HEK293 (cell line): ENCODE measurements around the gene ZSCAN30.
A peak's percentile ranks its signal among the peaks of the same experiment; 100 is the strongest.

Experiments used
- CTCF ChIA-PET: fragments of 350-600 bp; formaldehyde crosslinking; extraction: SDS; loops from one replicate; lab custom pipeline; 2021; ENCODE audit warnings: antibody characterized with exemption; lab: Yijun Ruan, JAX
- POLR2A ChIA-PET: fragments of 300-600 bp; formaldehyde crosslinking; extraction: SDS; loops from one replicate; lab custom pipeline; 2020; ENCODE audit warnings: antibody characterized with exemption, inconsistent platforms; lab: Yijun Ruan, JAX
- H3K27ac ChIP-seq: fragments of 200-500 bp; sonication (Bioruptor generic); 2 replicates; pipeline ENCODE4 v1.5.1; 2014; ENCODE audit warnings: low read depth, low read length, control low read depth, inconsistent platforms; ENCODE audit errors: extremely low read depth
- H3K36me3 ChIP-seq, 2 experiments: fragments of 200-500 bp in 1 of 2; sonication (Bioruptor generic) in 1 of 2; 1 replicate in 1 of 2; 2 replicates in 1 of 2; pipeline ENCODE4 v1.5.1; 2014 to 2017; ENCODE audit warnings: inconsistent platforms in 2 of 2, low read length in 2 of 2; ENCODE audit not compliant: control insufficient read depth in 2 of 2, insufficient read depth in 1 of 2
- H3K4me1 ChIP-seq: fragments of 200-500 bp; sonication (Bioruptor generic); 2 replicates; pipeline ENCODE4 v1.5.1; 2014; ENCODE audit warnings: mild to moderate bottlenecking, low read length, inconsistent platforms; ENCODE audit not compliant: control insufficient read depth, insufficient read depth
- H3K4me3 ChIP-seq: 2 replicates; pipeline ENCODE4 v1.5.1; 2011; ENCODE audit warnings: low read depth, mild to moderate bottlenecking, control low read depth, low read length, moderate library complexity
- H3K9me3 ChIP-seq: fragments of 200-500 bp; sonication (Bioruptor generic); 2 replicates; pipeline ENCODE4 v1.5.1; 2014; ENCODE audit warnings: low read depth, low read length, inconsistent platforms; ENCODE audit not compliant: control insufficient read depth, insufficient read depth
- HIC1 ChIP-seq: fragments of 450-650 bp; formaldehyde crosslinking; IDR thresholded peaks from 2 replicates; pipeline ENCODE4 v1.5.1; 2016; ENCODE audit warnings: missing biosample characterization, missing genetic modification characterization
- PRDM1 ChIP-seq: fragments of 450-650 bp; formaldehyde crosslinking; IDR thresholded peaks from 2 replicates; pipeline ENCODE4; 2016; ENCODE audit warnings: missing biosample characterization, missing genetic modification characterization
- REST ChIP-seq: fragments of 450-650 bp; formaldehyde crosslinking; IDR thresholded peaks from 2 replicates; pipeline ENCODE4 v1.5.1; 2016; ENCODE audit warnings: missing biosample characterization, missing genetic modification characterization
- SP3 ChIP-seq: fragments of 450-650 bp; formaldehyde crosslinking; IDR thresholded peaks from 2 replicates; pipeline ENCODE4 v1.5.1; 2016; ENCODE audit warnings: missing biosample characterization, missing genetic modification characterization
- ZBTB48 ChIP-seq: fragments of 450-650 bp; formaldehyde crosslinking; IDR thresholded peaks from 2 replicates; pipeline ENCODE4 v1.5.1; 2016; ENCODE audit warnings: missing biosample characterization, missing genetic modification characterization
- ZFHX2 ChIP-seq: fragments of 450-650 bp; formaldehyde crosslinking; conservative IDR thresholded peaks from 2 replicates; pipeline ENCODE4 v1.5.1; 2016; ENCODE audit warnings: missing biosample characterization, missing genetic modification characterization
- ZNF114 ChIP-seq: fragments of 450-650 bp; formaldehyde crosslinking; IDR thresholded peaks from 2 replicates; pipeline ENCODE4 v1.5.0; 2017; ENCODE audit warnings: missing biosample characterization, missing genetic modification characterization
- ZNF138 ChIP-seq: fragments of 450-650 bp; formaldehyde crosslinking; IDR thresholded peaks from 2 replicates; pipeline ENCODE4 v1.5.1; 2016; ENCODE audit warnings: missing biosample characterization, missing genetic modification characterization, borderline replicate concordance
- ZNF184 ChIP-seq: fragments of 450-650 bp; IDR thresholded peaks from 2 replicates; pipeline ENCODE4 v1.5.1; 2018; ENCODE audit warnings: missing biosample characterization, mild to moderate bottlenecking, missing genetic modification characterization
- ZNF211 ChIP-seq: fragments of 450-650 bp; formaldehyde crosslinking; IDR thresholded peaks from 2 replicates; pipeline ENCODE4 v1.5.1; 2016; ENCODE audit warnings: low read depth, missing biosample characterization, missing genetic modification characterization
- ZNF280D ChIP-seq: fragments of 450-650 bp; formaldehyde crosslinking; IDR thresholded peaks from 2 replicates; pipeline ENCODE4 v1.5.1; 2016; ENCODE audit warnings: missing biosample characterization, missing genetic modification characterization
- ZNF341 ChIP-seq: fragments of 450-650 bp; formaldehyde crosslinking; IDR thresholded peaks from 2 replicates; pipeline ENCODE4; 2016; ENCODE audit warnings: low read depth, missing biosample characterization, missing genetic modification characterization
- ZNF391 ChIP-seq: fragments of 450-650 bp; formaldehyde crosslinking; IDR thresholded peaks from 2 replicates; pipeline ENCODE4 v1.5.1; 2016; ENCODE audit warnings: low read depth, missing biosample characterization, missing genetic modification characterization, borderline replicate concordance
- ZNF501 ChIP-seq: fragments of 450-650 bp; formaldehyde crosslinking; IDR thresholded peaks from 2 replicates; pipeline ENCODE4 v1.5.1; 2016; ENCODE audit warnings: missing biosample characterization, missing genetic modification characterization
- ZNF513 ChIP-seq: fragments of 450-650 bp; IDR thresholded peaks from 2 replicates; pipeline ENCODE4 v1.5.1; 2018; ENCODE audit warnings: missing biosample characterization, missing genetic modification characterization
- ZNF514 ChIP-seq: fragments of 450-650 bp; formaldehyde crosslinking; IDR thresholded peaks from 2 replicates; pipeline ENCODE4 v1.5.1; 2016; ENCODE audit warnings: missing biosample characterization, missing genetic modification characterization
- ZNF639 ChIP-seq: fragments of 450-650 bp; formaldehyde crosslinking; IDR thresholded peaks from 2 replicates; pipeline ENCODE4 v1.5.1; 2016; ENCODE audit warnings: missing biosample characterization, missing genetic modification characterization
- ZNF768 ChIP-seq: fragments of 450-650 bp; formaldehyde crosslinking; IDR thresholded peaks from 2 replicates; pipeline ENCODE4 v1.5.1; 2018; ENCODE audit warnings: missing biosample characterization, mild to moderate bottlenecking, missing genetic modification characterization
- ZSCAN16 ChIP-seq: fragments of 450-650 bp; formaldehyde crosslinking; IDR thresholded peaks from 2 replicates; pipeline ENCODE4 v1.5.1; 2016; ENCODE audit warnings: missing biosample characterization, missing genetic modification characterization
- ZSCAN18 ChIP-seq: fragments of 450-650 bp; formaldehyde crosslinking; IDR thresholded peaks from 2 replicates; pipeline ENCODE4 v1.5.1; 2016; ENCODE audit warnings: missing biosample characterization, missing genetic modification characterization
- ZSCAN5A ChIP-seq: fragments of 450-650 bp; formaldehyde crosslinking; IDR thresholded peaks from 2 replicates; pipeline ENCODE4 v1.5.1; 2016; ENCODE audit warnings: missing biosample characterization, missing genetic modification characterization

ZSCAN30 gene

GRCh38 chr18:35290094-35290735 lies at the start of gene ZSCAN30:
ZSCAN30 (minus strand) TSS chr18:35290229; CDS start chr18:35264352, 25,877 bp downstream.
- Histone ChIP-seq H3K9me3 (no peaks in the 10 kb centered on the region), H3K4me3 (peak within 1 kb of the TSS; percentile 66), H3K27ac (peak within 1 kb of the TSS; percentile 19; the same call in 1 of the 2 replicates), H3K36me3 (peaks cover 0 to 43% of the 10 kb centered on the region in 2 experiments; a peak in 2 of 3 replicates), H3K4me1 (no peaks in the 10 kb centered on the region)
- POLR2A ChIA-PET, result interaction anchor here (0.6 to 1.6 kb wide), 19 partner anchors 9 to 1755 kb away, joined by 3 to 20 read pairs (median 3); partner anchors contain the start of genes MAPRE2, ZNF24 and ZNF397
- CTCF ChIA-PET, result interaction anchor here (0.6 to 1.3 kb wide), 2 partner anchors 25 to 65 kb away, joined by 4 to 8 read pairs; no protein-coding TSS in a partner anchor
- TF ChIP-seq ZNF513 (tag by site-specific recombination) (no peak), ZSCAN18 (no peak; the same call in 1 of the 2 replicates), ZSCAN16 (tag by site-specific recombination) (no peak), PRDM1 (tag by site-specific recombination) (0 out of 2 replicates have a peak, but pooled peaks have one; percentile 14), HIC1 (tag by site-specific recombination) (peak; percentile 54; the same call in 1 of the 2 replicates), ZNF114 (no peak), SP3 (tag by site-specific recombination) (peak; percentile 71), ZNF391 (tag by site-specific recombination) (peak; percentile 90; the same call in 1 of the 2 replicates), ZNF280D (tag by site-specific recombination) (peak; percentile 33; the same call in 1 of the 2 replicates), ZNF341 (tag by site-specific recombination) (0 out of 2 replicates have a peak, but pooled peaks have one; percentile 12), ZNF514 (tag by site-specific recombination) (no peak), ZNF501 (peak; percentile 99), ZNF138 (tag by site-specific recombination) (no peak), ZNF639 (tag by site-specific recombination) (peak; percentile 85; the same call in 1 of the 2 replicates), ZNF184 (tag by site-specific recombination) (no peak), ZBTB48 (tag by site-specific recombination) (peak; percentile 95), ZNF211 (no peak), ZSCAN5A (tag by site-specific recombination) (peak; percentile 20; the same call in 1 of the 2 replicates), ZNF768 (tag by site-specific recombination) (no peak), REST (tag by site-specific recombination) (no peak; the same call in none of the 2 replicates), ZFHX2 (tag by site-specific recombination) (peak; percentile 69)
